PC-9 (cell line): ENCODE measurements around the gene FEM1B.

Experiments used
- EZH2 ChIP-seq: fragments of 200-600 bp; sonication (generic); IDR thresholded peaks from 2 replicates; pipeline ENCODE4 v1.8.0; 2017; ENCODE audit warnings: antibody characterized with exemption, low read depth
- TF ChIP-seq, protein P1 (sequence below): fragments of 200-600 bp; sonication (generic); conservative IDR thresholded peaks from 2 replicates; pipeline ENCODE4 v1.6.1; 2017; ENCODE audit warnings: mixed run types, antibody characterized with exemption, mild to moderate bottlenecking, moderate library complexity

DNA sequence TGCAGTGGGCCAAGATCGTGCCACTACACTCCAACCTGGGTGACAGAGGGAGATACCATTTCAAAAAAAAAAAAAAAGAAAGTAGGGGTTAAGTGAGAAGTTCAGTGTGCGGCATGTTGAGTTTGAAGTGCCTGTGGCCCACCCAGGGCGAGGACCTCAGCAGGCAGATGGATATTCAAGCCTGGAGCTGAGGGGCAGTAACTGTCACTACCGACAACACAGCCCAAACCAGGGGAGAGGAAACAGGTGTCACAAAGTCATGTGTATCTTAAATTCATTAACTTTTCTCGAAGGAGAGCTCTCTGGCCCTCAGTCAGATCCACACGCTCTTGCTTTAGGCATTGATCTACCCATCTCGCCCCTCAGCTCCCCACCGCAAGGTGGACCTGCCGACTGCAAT, 45.3 kb downstream of the FEM1B start:
- TF ChIP-seq, protein P1, sequence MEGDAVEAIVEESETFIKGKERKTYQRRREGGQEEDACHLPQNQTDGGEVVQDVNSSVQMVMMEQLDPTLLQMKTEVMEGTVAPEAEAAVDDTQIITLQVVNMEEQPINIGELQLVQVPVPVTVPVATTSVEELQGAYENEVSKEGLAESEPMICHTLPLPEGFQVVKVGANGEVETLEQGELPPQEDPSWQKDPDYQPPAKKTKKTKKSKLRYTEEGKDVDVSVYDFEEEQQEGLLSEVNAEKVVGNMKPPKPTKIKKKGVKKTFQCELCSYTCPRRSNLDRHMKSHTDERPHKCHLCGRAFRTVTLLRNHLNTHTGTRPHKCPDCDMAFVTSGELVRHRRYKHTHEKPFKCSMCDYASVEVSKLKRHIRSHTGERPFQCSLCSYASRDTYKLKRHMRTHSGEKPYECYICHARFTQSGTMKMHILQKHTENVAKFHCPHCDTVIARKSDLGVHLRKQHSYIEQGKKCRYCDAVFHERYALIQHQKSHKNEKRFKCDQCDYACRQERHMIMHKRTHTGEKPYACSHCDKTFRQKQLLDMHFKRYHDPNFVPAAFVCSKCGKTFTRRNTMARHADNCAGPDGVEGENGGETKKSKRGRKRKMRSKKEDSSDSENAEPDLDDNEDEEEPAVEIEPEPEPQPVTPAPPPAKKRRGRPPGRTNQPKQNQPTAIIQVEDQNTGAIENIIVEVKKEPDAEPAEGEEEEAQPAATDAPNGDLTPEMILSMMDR, result no peak
- TF ChIP-seq EZH2, result no peak
